Transverse colon (tissue), 4 donors: ENCODE results near the gene KMT2D.

ENCODE experiments used
- CTCF ChIP-seq, 5 experiments: fragments of 200-600 bp in 3 of 5; fragments of 450-650 bp in 2 of 5; sonication (generic) in 3 of 5; IDR thresholded peaks; 1 replicate in 2 of 5; 2 replicates in 3 of 5; pipeline ENCODE4 v1.5.1; 2016 to 2017; ENCODE audit warnings: antibody characterized with exemption in 5 of 5, inconsistent platforms in 3 of 5, mild to moderate bottlenecking in 2 of 5, moderate library complexity in 1 of 5
- EP300 ChIP-seq: sonication (generic); formaldehyde crosslinking; IDR thresholded peaks from one replicate; pipeline ENCODE4 v1.6.1; 2017; ENCODE audit warnings: antibody characterized with exemption, low read depth
- POLR2A ChIP-seq: fragments of 450-650 bp; IDR thresholded peaks from one replicate; pipeline ENCODE4 v1.6.1; 2016; ENCODE audit warnings: antibody characterized with exemption, mild to moderate bottlenecking, moderate library complexity
- POLR2AphosphoS5 ChIP-seq, 3 donors: sonication (generic); formaldehyde crosslinking; IDR thresholded peaks; one replicate each; pipeline ENCODE4 v1.6.1; 2016; ENCODE audit warnings: antibody characterized with exemption in 3 of 3

GRCh38 chr12:49028666-49029275 is 31.8 kb downstream of the KMT2D start:
- TF ChIP-seq POLR2A: no peak
- TF ChIP-seq POLR2AphosphoS5 (IDR thresholded peaks at IDR 0.05): no peak
- TF ChIP-seq CTCF (IDR thresholded peaks at IDR 0.05): no peak
- no peak for TF ChIP-seq EP300
